Stomach (tissue), 9 donors: ENCODE results near the gene VSNL1. TPM values are rescaled to one million over a fixed set of nuclear protein-coding genes. Genes with fewer than 3 reads are reported as not detected.

Experiments used
- DNase-seq, 2 donors: peaks; one replicate each; pipeline versions ENCODE4 v3.0.0 to v3.0.0-alpha.2; 2013 to 2019
- H3K27ac ChIP-seq, 5 donors: fragments of 200-600 bp in 4 of 5; sonication (generic) in 4 of 5; one replicate each; pipeline ENCODE4 v1.5.1; 2013 to 2019; ENCODE audit warnings: mild to moderate bottlenecking in 1 of 5, moderate library complexity in 1 of 5
- H3K27me3 ChIP-seq, 3 donors: fragments of 200-600 bp; sonication (generic); one replicate each; pipeline ENCODE4 v1.5.1; 2017 to 2019; ENCODE audit warnings: mixed run types in 1 of 3
- H3K36me3 ChIP-seq, 4 donors: fragments of 200-600 bp; sonication (generic); 1 replicate in 3 of 4; 2 replicates in 1 of 4; pipeline ENCODE4 v1.5.1; 2016 to 2019
- H3K4me1 ChIP-seq, 4 donors: fragments of 200-600 bp; sonication (generic); one replicate each; pipeline ENCODE4 v1.5.1; 2016 to 2019
- H3K4me3 ChIP-seq, 4 donors: fragments of 200-600 bp; sonication (generic) in 3 of 4; one replicate each; pipeline ENCODE4 v1.5.1; 2016 to 2019; ENCODE audit warnings: mild to moderate bottlenecking in 1 of 4
- H3K9me3 ChIP-seq, 4 donors: fragments of 200-600 bp; sonication (generic); one replicate each; pipeline ENCODE4 v1.5.1; 2016 to 2019
- EP300 ChIP-seq: sonication (generic); formaldehyde crosslinking; IDR thresholded peaks from one replicate; pipeline ENCODE4 v1.6.1; 2017; ENCODE audit warnings: antibody characterized with exemption
- POLR2A ChIP-seq, 4 donors: fragments of 450-650 bp; IDR thresholded peaks; one replicate each; pipeline ENCODE4 v1.6.1; 2016; ENCODE audit warnings: antibody characterized with exemption in 4 of 4, control low read depth in 2 of 4, mild to moderate bottlenecking in 1 of 4, moderate library complexity in 1 of 4
- POLR2AphosphoS5 ChIP-seq, 3 donors: sonication (generic); formaldehyde crosslinking; IDR thresholded peaks; one replicate each; pipeline ENCODE4 v1.6.1; 2016; ENCODE audit warnings: antibody characterized with exemption in 3 of 3
- WGBS, 5 donors: extraction: QIAGEN DNeasy Blood & Tissue Kit in 3 of 5; methylation state at CpG; one replicate each; pipeline versions ENCODE4 v1.1.5 to v1.1.7; 2013 to 2018; 5-methylcytosine and 5-hydroxymethylcytosine counted together
- intact Hi-C: fragments of 100-400 bp; cut with DNase I; formaldehyde crosslinking; loops from one replicate; pipeline ENCODE4 v1.15.1; 2023; ENCODE audit warnings: low total_unique reads
- polyA plus RNA-seq, 3 donors: library from polyadenylated mRNA; stranded (reverse); fragments of 200-250 nt; gene quantifications; one replicate each; pipeline ENCODE4 v1.2.3, GENCODE V29; 2013
- total RNA-seq, 5 donors: library from RNA; depleted of rRNA; stranded (reverse); fragments of >200 nt; gene quantifications; one replicate each; pipeline versions ENCODE4 v1.1.0 to v1.2.3, GENCODE V29; 2014 to 2016
- TF ChIP-seq, protein P1 (sequence below), 7 experiments: fragments of 450-650 bp in 4 of 7; fragments of 200-600 bp in 3 of 7; sonication (generic) in 3 of 7; IDR thresholded peaks; one replicate each; pipeline ENCODE4 v1.5.1; 2016 to 2019; ENCODE audit warnings: antibody characterized with exemption in 7 of 7, control low read depth in 2 of 7, mild to moderate bottlenecking in 1 of 7
- donor health status: healthy with polysubstance abuse.
- donor health status: Bipolar disorder and iron deficiency.
- donor health status: healthy.

The VSNL1 gene
- total and polyA plus RNA-seq, 8 donors = 0.44 to 21.9 (median 11.0) TPM; not detected in 4

DNA sequence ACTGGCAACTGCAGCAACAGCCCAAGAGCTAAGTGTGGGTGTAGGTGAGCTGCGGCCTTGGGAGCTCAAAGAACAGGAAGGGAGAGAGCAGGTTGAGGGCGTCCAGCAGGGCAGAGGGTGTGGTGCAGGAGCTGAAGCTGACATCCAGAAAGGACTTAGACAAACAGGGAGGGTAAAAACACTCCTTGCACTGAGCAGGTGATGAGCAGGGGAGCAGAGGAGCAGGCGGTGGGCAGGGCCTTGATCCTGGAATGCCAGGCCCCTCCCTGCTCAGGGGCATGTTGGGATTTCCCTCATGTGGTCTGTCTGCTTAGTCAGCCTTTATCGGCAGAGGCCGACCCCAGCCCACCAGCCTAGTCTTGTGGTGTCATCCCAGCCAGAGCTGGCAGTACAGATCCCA, 63.6 kb downstream of the VSNL1 start:
- WGBS, 5 donors = 74 to 83% (median 81%) methylated on average over 5 of the region's 5 CpGs
- Histone ChIP-seq H3K27ac (no peak overlapping the region), H3K27me3 (no peaks in the 10 kb centered on the region), H3K4me1 (no peaks in the 10 kb centered on the region), H3K9me3 (no peaks in the 10 kb centered on the region), H3K4me3 (no peak overlapping the region), H3K36me3 (no peaks in the 10 kb centered on the region)
- intact Hi-C loops = no loop called here
- no peak for DNase-seq
- no peak for TF ChIP-seq POLR2AphosphoS5 (IDR thresholded peaks at IDR 0.05)
- TF ChIP-seq, protein P1, sequence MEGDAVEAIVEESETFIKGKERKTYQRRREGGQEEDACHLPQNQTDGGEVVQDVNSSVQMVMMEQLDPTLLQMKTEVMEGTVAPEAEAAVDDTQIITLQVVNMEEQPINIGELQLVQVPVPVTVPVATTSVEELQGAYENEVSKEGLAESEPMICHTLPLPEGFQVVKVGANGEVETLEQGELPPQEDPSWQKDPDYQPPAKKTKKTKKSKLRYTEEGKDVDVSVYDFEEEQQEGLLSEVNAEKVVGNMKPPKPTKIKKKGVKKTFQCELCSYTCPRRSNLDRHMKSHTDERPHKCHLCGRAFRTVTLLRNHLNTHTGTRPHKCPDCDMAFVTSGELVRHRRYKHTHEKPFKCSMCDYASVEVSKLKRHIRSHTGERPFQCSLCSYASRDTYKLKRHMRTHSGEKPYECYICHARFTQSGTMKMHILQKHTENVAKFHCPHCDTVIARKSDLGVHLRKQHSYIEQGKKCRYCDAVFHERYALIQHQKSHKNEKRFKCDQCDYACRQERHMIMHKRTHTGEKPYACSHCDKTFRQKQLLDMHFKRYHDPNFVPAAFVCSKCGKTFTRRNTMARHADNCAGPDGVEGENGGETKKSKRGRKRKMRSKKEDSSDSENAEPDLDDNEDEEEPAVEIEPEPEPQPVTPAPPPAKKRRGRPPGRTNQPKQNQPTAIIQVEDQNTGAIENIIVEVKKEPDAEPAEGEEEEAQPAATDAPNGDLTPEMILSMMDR (IDR thresholded peaks at IDR 0.05) = no peak

GRCh38 chr2:17605696-17606095, 65.2 kb downstream of the VSNL1 start:
- intact Hi-C loops = no loop called here
- Histone ChIP-seq H3K4me3 (no peak overlapping the region), H3K27me3 (no peaks in the 10 kb centered on the region), H3K4me1 (no peaks in the 10 kb centered on the region), H3K9me3 (no peaks in the 10 kb centered on the region), H3K27ac (no peak overlapping the region), H3K36me3 (no peaks in the 10 kb centered on the region)
- 80 to 89% (median 80%) methylated on average over 4 of the region's 4 CpGs for WGBS, 5 donors
- no peak for TF ChIP-seq POLR2A (IDR thresholded peaks at IDR 0.05)
- no peak for TF ChIP-seq POLR2AphosphoS5 (IDR thresholded peaks at IDR 0.05)
- TF ChIP-seq EP300 = no peak
- TF ChIP-seq, protein P1 (IDR thresholded peaks at IDR 0.05) = no peak
- no peak for DNase-seq

DNA sequence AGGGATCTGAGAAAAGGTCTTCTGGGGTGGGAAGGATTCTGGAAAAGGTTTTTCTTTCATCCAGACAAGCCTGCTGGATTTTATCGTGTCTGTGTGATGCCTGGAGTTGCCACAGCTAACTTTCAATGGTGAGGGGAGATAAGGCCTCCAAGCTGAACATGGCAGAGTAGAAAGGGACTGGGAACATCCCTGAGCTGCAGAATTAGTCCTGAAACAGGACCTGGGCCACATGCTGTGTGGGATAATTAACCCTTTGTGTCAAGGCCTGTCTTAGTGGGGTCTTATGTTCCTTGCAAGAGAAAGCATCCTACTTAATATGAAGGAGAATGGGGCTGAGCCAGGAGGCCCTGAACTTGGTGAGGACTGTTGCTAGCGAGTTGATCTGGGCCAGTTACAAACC, 66.4 kb downstream of the VSNL1 start:
- H3K36me3 ChIP-seq = no peaks in the 10 kb centered on the region
- intact Hi-C loops = no loop called here
- H3K27me3 ChIP-seq = no peaks in the 10 kb centered on the region
- H3K27ac ChIP-seq = no peak overlapping the region
- 40 to 81% (median 66%) methylated on average over 2 of the region's 2 CpGs for WGBS, 5 donors
- H3K4me1 ChIP-seq = no peaks in the 10 kb centered on the region
- H3K9me3 ChIP-seq = no peaks in the 10 kb centered on the region
- H3K4me3 ChIP-seq = no peak overlapping the region
- TF ChIP-seq POLR2A (IDR thresholded peaks at IDR 0.05) (no peak), EP300 (no peak), POLR2AphosphoS5 (IDR thresholded peaks at IDR 0.05) (no peak)
- TF ChIP-seq, protein P1 (IDR thresholded peaks at IDR 0.05) = no peak
- DNase-seq = no peak

GRCh38 chr2:17607379-17607778, 66.9 kb downstream of the VSNL1 start:
- 74 to 95% (median 80%) methylated on average over 1 of the region's 1 CpG for WGBS, 5 donors

More at GRCh38 chr2:17607379-17607778, 66.9 kb downstream of the VSNL1 start:
- no peak overlapping the region for H3K27ac ChIP-seq
- H3K4me3 ChIP-seq = no peak overlapping the region
- no peak for TF ChIP-seq EP300
- TF ChIP-seq, protein P1 (IDR thresholded peaks at IDR 0.05) = no peak
- TF ChIP-seq POLR2A (IDR thresholded peaks at IDR 0.05) = no peak
- no peak for TF ChIP-seq POLR2AphosphoS5 (IDR thresholded peaks at IDR 0.05)
- no peaks in the 10 kb centered on the region for H3K9me3 ChIP-seq
- H3K4me1 ChIP-seq = no peaks in the 10 kb centered on the region
- intact Hi-C loops = no loop called here
- no peak for DNase-seq
- no peaks in the 10 kb centered on the region for H3K36me3 ChIP-seq
- no peaks in the 10 kb centered on the region for H3K27me3 ChIP-seq
